GM19467 (cell line): Measurements from ENCODE around the gene PREX1.
"Not testable (repeated sequence)": the region's sequence is repeated elsewhere in the genome, so short reads cannot be mapped to it uniquely, and the experiment has no call there.

Source experiments
- ATAC-seq: cut with Tn5 transposase; IDR thresholded peaks from one replicate; pipeline ENCODE4 v1.9.1; 2021; ENCODE audit warnings: mild to moderate bottlenecking, moderate library complexity; ENCODE audit not compliant: unreplicated experiment

PREX1 gene

GRCh38 chr20:48759631-48760245 lies 68.1 kb downstream of the PREX1 start:
- no peak for ATAC-seq

GRCh38 chr20:48758206-48758820 lies 69.5 kb downstream of the PREX1 start:
- ATAC-seq = no peak

DNA sequence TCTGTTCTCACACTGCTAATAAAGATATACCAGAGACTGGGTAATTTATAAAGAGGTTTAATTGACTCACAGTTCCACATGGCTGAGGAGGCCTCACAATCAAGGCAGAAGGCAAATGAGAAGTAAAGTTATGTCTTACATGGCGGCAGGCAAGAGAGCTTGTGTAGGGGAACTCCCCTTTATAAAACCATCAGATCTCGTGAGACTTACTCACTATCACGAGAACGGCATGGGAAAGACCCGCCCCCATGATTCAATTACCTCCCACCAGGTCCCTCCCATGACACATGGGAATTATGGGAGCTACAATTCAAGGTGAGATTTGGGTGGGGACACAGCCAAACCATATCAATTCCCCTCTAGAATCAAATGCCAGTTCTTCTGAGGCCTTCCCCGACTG lies 71.0 kb downstream of the PREX1 start:
- ATAC-seq = not testable (repeated sequence)

DNA sequence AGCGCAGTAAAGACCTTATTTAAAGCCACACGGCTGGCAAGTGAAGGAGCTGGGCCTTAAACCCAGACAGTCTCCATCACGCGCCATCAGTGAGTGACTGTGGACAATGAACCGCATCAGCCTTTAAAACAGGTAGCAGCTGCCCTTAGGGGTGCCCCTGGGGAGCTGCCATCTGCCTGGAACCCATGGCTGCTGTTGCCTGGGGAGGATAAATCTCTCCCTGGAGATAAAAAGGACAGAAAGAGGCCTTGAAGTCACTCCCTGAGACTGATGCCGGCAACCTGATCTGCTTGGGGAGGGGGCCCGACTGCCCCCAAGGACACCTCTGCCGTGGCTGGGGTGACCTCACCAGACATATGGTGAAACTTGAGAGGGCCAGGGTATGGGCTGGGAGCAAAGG lies 73.5 kb downstream of the PREX1 start:
- no peak for ATAC-seq

GRCh38 chr20:48752963-48753362 lies 74.8 kb downstream of the PREX1 start:
- ATAC-seq = no peak

- no peak for ATAC-seq
Measured at GRCh38 chr20:48751871-48752270, 75.9 kb downstream of the PREX1 start.

- no peak for ATAC-seq
Measured at GRCh38 chr20:48750941-48751635, 76.7 kb downstream of the PREX1 start.

DNA sequence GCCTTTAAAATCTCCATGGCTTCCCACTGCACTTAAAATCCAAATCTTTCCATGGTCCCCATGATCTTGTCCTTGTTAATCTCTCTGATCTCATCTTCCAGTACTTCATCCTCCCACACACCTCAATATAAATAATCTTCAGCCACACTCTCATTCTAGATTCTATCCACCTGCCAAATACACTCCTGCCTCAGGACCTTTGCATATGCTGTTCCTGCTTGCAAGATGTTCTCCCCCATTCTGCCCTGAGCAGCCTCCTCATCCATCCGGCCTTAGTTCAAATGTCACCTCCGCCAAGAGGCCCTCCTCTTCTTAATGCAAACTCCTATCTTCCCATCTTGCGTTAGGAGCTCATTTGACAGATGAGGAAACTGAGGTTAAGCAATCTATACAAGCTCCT lies 77.4 kb downstream of the PREX1 start:
- ATAC-seq = no peak

- ATAC-seq = no peak
Measured at GRCh38 chr20:48749437-48749836, 78.4 kb downstream of the PREX1 start.

DNA sequence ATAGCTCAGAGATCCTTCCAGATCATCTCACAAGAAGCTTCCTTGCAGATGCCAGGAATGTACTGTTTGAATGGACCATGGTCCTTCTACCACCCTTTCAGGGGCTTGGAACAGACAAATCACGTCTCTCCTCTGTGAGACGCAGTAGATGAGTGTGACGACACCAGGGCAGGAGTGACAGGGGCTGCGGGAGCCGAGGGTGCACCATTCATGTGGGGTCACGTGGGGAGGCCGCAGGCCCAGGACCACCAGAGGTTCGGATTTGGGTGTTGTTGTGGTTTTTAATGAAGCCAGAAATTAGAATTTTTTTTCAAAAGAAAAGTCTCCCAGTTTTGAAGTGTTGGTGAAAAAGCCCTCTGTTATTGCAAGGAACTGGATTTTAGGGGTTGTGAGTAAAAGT lies 79.2 kb downstream of the PREX1 start:
- ATAC-seq = no peak

DNA sequence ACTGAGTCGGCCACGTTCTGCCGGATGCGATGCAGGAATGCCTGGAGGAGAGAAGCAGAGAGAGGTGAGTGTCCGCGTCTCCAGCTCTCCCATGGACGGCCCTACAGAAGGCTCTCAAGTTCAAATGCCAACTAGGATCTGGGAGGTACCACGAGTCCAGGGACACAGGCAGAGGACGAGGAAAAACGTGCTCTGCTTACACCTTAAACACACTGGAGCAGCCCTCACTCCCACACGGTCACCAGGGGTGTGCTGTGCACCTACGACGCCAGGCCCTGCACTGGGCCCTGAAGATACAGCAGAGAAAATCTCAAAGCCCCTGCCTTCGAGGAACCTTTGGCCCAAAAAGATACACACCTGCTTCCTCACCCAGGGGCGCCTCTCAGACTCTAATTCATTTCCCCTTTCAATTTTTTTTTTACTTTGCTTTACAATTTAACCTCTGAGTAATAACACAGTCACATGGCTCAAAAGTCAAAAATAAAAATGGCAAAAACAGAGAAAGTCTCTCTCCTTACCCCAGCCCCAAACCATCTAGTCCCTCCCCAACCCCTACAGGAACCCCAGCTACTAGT lies 79.9 kb downstream of the PREX1 start:
- no peak for ATAC-seq

- ATAC-seq = no peak
Measured at GRCh38 chr20:48745330-48745729, 82.5 kb downstream of the PREX1 start.

DNA sequence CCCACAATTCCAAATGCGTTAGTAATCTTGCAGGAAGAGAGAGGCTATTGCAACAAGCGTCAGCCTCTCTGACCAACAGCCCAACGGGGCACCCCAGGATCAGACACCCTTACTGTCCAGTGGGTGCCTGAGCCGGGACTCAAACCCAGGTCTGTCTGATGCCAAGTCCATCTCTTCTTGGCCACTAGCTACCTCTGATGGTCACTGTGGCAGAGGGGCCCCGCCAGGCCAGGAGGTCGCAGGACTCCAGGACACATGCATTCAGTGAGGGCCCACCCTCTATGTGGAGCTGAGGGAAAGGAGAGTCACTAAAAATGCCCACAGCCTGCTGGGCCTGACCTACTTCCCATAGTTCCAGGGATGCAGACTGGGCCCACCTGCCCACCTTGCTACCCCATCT lies 83.3 kb downstream of the PREX1 start:
- no peak for ATAC-seq

- ATAC-seq = no peak
Measured at GRCh38 chr20:48743807-48744206, 84.0 kb downstream of the PREX1 start.

- ATAC-seq = no peak
Measured at GRCh38 chr20:48742912-48743680, 84.7 kb downstream of the PREX1 start.

- ATAC-seq = no peak
Measured at GRCh38 chr20:48742233-48742632, 85.6 kb downstream of the PREX1 start.

DNA sequence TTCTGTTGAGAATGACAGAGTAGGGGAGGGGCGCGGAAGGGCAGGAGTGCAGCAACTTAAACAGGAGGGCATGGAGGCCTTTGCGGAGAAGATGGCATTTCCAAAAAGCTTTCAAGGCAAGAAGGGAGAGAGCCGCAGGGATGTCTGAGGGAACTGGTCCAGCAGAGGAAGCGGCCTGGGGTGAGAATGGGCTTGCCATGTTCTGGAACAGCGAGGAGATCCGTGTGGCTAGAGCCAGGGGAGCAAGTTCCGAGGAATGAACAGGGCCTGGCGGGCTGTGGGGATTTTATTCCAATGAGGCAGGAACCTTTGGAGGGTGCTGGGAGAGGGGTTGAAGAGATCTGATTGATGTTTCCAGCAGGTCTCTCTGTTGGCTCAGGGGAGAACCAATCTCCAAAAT lies 86.1 kb downstream of the PREX1 start:
- no peak for ATAC-seq

DNA sequence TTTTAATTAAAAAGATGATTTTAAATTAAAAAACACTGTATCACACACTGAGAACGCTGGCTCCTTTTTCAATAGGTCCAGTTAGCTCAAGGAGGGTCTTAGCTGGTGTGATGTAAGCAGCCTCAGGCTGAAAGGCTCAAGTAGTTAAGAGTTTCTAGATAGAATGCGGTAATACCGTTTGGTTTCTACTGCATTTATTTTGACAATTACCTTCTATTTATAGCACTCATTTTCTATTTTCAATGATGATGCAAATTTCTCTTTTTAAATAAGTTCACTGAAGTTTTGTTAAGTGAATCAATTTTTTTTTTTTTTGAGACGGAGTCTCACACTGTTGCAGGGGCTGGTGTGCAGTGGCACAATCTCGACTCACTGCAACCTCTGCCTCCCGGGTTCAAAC lies 87.1 kb downstream of the PREX1 start:
- no peak for ATAC-seq

DNA sequence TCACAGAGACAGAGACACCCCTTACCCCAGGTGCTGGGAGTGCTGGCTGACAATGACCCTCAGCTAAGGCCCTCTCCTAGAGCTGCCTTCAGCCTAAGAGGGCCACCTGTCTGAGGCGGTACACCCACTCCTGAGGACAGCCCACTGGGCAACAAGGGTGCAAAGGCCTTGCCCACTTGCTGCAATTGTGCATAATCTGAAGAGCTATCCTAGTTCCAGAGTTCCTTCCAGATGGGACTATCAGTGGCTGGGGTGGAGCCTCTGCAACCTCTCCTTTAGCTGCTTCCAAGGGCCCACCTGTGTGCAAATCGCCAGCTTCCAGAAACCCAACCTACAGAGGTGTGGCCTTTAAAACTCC lies 87.5 kb downstream of the PREX1 start:
- no peak for ATAC-seq

DNA sequence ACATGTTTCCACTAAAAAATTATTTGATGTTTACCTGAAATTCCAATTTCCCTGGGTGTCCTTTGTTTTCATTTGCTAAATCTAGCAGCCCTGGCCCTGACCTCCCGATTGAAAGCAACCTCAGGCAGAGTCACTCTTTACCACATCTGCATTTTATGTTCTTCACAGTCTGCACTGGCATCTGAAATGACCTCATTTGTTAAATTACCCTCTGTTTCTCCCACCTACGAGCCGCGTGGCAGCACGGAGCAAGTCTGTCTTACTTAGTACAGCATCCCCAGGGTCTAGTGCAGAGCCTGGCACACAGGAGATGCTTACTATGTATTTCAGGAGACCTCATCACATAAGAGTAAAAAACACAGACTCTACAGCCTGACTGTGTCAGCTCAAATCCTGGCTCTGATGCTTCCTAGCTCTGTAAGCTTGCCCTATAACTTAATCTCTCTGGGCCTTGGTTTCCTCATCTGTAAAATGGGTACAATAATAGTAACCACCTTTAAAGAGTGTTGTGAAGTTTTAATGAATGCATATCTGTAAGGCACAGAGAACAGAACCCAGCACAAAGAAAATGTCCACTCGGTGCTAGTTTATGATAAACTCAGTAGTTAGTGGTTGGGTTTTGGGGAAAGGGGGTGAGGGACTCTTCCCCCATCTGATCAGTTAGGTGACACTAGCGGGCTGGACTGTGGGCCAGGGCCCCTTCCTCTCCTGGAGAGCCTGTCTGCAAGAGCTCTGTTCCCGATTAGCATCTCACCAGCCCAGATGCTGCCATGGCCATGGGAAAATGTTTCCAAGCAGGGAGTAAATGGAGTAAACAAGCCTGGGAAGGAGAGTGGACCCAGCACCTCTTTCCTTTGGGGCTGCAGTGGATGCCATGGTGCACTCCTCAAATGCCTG lies 88.2 kb downstream of the PREX1 start:
- no peak for ATAC-seq
